HG03439 (cell line): ENCODE data around the gene SESN3.
"Not testable (repeated sequence)": the region's sequence is repeated elsewhere in the genome, so short reads cannot be mapped to it uniquely, and the experiment has no call there.

Experiments used
- ATAC-seq: cut with Tn5 transposase; IDR thresholded peaks from one replicate; pipeline ENCODE4 v1.9.1; 2021; ENCODE audit warnings: mild to moderate bottlenecking, moderate library complexity; ENCODE audit not compliant: unreplicated experiment

The SESN3 gene

GRCh38 chr11:95153857-95154246, 77.2 kb downstream of the SESN3 start:
- no peak for ATAC-seq

GRCh38 chr11:95152876-95153856, 77.8 kb downstream of the SESN3 start:
- no peak for ATAC-seq

- ATAC-seq, result peak; percentile 91
Observed at GRCh38 chr11:95150956-95151684, 79.9 kb downstream of the SESN3 start.

- ATAC-seq, result no peak
Observed at GRCh38 chr11:95149651-95150364, 81.2 kb downstream of the SESN3 start.

GRCh38 chr11:95148938-95149337, 82.1 kb downstream of the SESN3 start:
- no peak for ATAC-seq

GRCh38 chr11:95148406-95148805, 82.6 kb downstream of the SESN3 start:
- ATAC-seq, result no peak

GRCh38 chr11:95147364-95147905, 83.6 kb downstream of the SESN3 start:
- no peak for ATAC-seq

GRCh38 chr11:95145430-95146060, 85.5 kb downstream of the SESN3 start:
- no peak for ATAC-seq

- no peak for ATAC-seq
Observed at GRCh38 chr11:95144313-95145235, 86.4 kb downstream of the SESN3 start.

GRCh38 chr11:95143106-95143681, 87.8 kb downstream of the SESN3 start:
- no peak for ATAC-seq

GRCh38 chr11:95142431-95142830, 88.6 kb downstream of the SESN3 start:
- ATAC-seq, result no peak

GRCh38 chr11:95140397-95141033, 90.5 kb downstream of the SESN3 start:
- no peak for ATAC-seq

- peak; percentile 62 for ATAC-seq
Observed at GRCh38 chr11:95138448-95138847, 92.6 kb downstream of the SESN3 start.

- no peak for ATAC-seq
Observed at GRCh38 chr11:95137299-95137698, 93.7 kb downstream of the SESN3 start.

GRCh38 chr11:95136747-95137146, 94.3 kb downstream of the SESN3 start:
- not testable (repeated sequence) for ATAC-seq

- no peak for ATAC-seq
Observed at GRCh38 chr11:95135880-95136279, 95.1 kb downstream of the SESN3 start.

- ATAC-seq, result no peak
Observed at GRCh38 chr11:95135155-95135554, 95.8 kb downstream of the SESN3 start.

GRCh38 chr11:95134491-95134890, 96.5 kb downstream of the SESN3 start:
- no peak for ATAC-seq

GRCh38 chr11:95132956-95133355, 98.0 kb downstream of the SESN3 start:
- no peak for ATAC-seq
